Peyer's patch (tissue), 4 donors: Measurements from ENCODE around the gene PDE11A.

Experiments
- CTCF ChIP-seq, 6 experiments: fragments of 450-650 bp in 4 of 6; fragments of 200-600 bp in 2 of 6; sonication (generic) in 1 of 6; IDR thresholded peaks; one replicate each; pipeline ENCODE4 v1.5.1; 2017 to 2019; ENCODE audit warnings: antibody characterized with exemption in 6 of 6, mild to moderate bottlenecking in 3 of 6, moderate library complexity in 1 of 6
- POLR2A ChIP-seq, 2 donors: fragments of 450-650 bp; IDR thresholded peaks; one replicate each; pipeline ENCODE4 v1.5.1; 2017; ENCODE audit warnings: antibody characterized with exemption in 2 of 2, mild to moderate bottlenecking in 2 of 2, moderate library complexity in 2 of 2

GRCh38 chr2:177592397-177592796, 480.2 kb downstream of the PDE11A start:
- TF ChIP-seq CTCF (IDR thresholded peaks at IDR 0.05) (no peak), POLR2A (IDR thresholded peaks at IDR 0.05) (no peak)
